Fibroblast of pulmonary artery (primary cell): Measurements from ENCODE around the gene ASB7.

Experiments used
- DNase-seq: peaks from one replicate; pipeline ENCODE4 v3.0.0-alpha.2; 2010; ENCODE audit warnings: low read depth
- H3K4me3 ChIP-seq: replicated peaks from 2 replicates; pipeline ENCODE4 v1.5.1; 2011; ENCODE audit warnings: low read depth, mild to moderate bottlenecking, control low read depth, low read length, moderate library complexity
- TF ChIP-seq, protein P1 (sequence below): IDR thresholded peaks from 2 replicates; pipeline ENCODE4 v1.5.1; 2011; ENCODE audit warnings: mild to moderate bottlenecking, control low read depth, low read length, inconsistent platforms; ENCODE audit errors: missing control alignments

The ASB7 gene

DNA sequence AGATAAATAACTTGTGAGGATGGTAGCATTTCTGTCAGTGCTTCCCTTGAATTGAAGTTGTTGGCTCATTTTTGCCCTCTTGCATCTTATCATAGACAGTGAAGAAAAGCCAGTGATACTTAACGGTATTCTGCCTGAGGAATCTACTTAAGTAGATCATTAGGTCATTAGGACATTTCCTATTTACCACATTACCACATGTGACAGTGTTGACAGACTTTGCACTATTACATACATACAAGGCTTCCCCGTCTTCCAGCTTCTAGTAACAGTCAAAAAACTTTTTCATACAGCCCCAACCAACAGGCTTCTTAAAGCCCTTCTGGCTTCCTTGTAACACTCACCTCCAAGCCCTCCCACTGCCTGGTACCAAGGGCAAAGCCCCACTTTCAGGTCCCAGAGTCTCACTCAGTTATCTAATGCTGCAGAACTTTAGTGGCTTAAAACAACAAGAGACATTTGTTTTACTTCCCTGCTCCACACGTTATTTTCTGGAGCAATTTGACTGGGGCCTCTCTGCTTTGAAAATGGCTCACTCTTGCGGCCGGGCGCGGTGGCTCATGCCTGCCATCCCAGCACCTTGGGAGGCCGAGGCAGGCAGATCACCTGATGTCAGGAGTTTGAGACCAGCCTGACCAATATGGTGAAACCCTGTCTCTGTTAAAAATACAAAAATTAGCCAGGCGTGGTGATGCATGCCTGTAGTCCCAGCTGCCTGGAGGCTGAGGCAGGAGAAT lies 40.0 kb downstream of the ASB7 start:
- TF ChIP-seq, protein P1, sequence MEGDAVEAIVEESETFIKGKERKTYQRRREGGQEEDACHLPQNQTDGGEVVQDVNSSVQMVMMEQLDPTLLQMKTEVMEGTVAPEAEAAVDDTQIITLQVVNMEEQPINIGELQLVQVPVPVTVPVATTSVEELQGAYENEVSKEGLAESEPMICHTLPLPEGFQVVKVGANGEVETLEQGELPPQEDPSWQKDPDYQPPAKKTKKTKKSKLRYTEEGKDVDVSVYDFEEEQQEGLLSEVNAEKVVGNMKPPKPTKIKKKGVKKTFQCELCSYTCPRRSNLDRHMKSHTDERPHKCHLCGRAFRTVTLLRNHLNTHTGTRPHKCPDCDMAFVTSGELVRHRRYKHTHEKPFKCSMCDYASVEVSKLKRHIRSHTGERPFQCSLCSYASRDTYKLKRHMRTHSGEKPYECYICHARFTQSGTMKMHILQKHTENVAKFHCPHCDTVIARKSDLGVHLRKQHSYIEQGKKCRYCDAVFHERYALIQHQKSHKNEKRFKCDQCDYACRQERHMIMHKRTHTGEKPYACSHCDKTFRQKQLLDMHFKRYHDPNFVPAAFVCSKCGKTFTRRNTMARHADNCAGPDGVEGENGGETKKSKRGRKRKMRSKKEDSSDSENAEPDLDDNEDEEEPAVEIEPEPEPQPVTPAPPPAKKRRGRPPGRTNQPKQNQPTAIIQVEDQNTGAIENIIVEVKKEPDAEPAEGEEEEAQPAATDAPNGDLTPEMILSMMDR: no peak
- no peak overlapping the region for H3K4me3 ChIP-seq
- DNase-seq: no peak

DNA sequence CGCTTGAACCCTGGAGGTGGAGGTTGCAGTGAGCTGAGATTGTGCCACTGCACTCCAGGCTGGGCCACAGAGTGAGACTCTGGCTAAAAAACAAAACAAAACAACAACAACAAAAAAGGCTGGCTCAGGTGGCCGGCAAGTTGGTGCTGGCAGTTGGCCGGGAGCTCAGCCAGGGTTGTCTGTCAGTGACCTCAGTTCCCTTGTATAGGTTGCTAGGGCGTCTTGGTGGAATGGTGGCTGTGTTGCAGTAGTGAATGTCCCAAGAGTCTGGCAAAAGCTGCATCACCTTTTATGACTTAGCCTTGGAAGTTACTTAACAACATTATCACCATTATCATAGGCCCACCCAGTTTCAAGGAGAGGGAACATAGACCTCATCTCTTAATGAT lies 40.6 kb downstream of the ASB7 start:
- TF ChIP-seq, protein P1: no peak
- H3K4me3 ChIP-seq: no peak overlapping the region
- no peak for DNase-seq

DNA sequence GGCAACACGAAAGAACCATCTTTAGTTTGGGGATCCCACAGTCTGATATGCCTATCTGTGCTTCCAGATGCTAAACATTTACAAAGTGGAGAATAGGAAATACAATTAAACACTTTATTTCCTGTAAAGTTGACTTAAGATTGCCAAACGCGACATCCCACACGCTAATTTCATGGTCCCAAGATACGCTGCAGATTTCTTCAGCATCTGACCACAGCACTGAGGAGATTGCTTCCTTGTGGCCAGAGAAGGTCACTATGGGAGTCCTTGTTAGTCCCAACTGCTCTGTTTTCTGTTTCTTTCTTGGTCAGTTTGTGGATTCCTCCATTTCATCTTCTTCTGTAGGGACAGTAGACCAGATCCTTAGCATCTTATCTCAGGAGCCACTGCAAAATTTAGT lies 43.3 kb downstream of the ASB7 start:
- TF ChIP-seq, protein P1: no peak

DNA sequence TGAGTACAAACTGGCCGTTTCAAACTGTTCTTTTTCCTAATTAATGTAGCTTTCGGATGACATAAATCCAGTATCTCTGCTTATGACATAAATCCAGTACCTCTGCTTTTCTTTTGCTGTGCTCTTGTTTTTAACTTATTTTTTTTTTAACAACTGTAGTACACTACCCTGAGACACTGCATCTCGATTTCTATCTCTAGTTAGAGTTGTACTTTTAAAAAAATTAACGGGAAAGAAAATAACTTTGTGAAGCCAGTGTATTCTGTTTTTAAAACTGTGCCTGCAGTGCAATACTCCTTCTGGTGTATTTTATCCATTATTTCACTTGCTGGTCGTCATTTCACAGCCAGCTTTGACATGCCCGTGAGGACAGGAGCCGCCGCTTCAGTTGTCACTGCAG lies 46.6 kb downstream of the ASB7 start:
- TF ChIP-seq, protein P1: no peak
- H3K4me3 ChIP-seq: no peak overlapping the region
- DNase-seq: no peak

More for the DNA sequence above, 43.3 kb downstream of the ASB7 start:
- no peak for DNase-seq
- H3K4me3 ChIP-seq: no peak overlapping the region

DNA sequence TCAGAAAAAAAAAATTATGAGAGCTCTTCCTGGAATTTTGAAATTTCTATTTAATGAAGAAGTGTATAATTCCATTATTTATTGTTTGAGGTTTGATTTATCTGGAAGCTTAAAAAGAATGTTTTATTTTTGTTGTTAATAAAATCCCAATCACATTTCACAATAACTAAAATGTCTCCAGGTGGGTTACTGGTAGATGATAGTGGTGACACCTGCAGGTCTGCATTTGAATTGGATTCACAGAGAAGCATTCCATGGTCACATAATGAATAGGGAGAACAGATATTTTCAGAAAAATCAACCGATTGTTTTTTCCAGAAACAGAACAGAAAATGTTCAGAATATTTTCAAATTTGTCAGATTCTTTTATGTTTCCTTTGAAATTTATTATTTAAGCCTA lies 48.3 kb downstream of the ASB7 start:
- DNase-seq: no peak
- TF ChIP-seq, protein P1: no peak
- H3K4me3 ChIP-seq: no peak overlapping the region

DNA sequence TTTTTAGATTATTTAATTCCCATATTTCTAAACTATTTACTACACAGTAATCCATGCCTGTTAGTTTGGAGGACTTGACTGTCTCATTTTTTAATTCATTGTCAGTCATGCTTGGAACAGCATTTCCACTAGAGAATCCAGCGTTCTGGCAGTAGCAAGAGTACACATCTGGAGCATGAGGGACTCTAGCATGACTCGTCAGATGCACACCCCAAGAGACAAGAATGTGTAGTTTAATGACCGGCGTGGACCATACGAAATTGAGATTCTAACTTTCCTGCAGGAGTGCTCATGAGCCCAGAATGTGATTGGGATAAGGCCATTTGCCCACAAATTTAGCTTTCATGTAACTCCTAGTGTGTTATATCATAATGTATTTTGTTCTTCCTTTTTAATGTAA lies 48.9 kb downstream of the ASB7 start:
- no peak overlapping the region for H3K4me3 ChIP-seq

More for the DNA sequence above, 48.9 kb downstream of the ASB7 start:
- TF ChIP-seq, protein P1: peak; percentile 4
- DNase-seq: peak; percentile 26
